GM12878 (cell line): ENCODE results near the gene EFCAB9. TPM values are rescaled to one million over a fixed set of nuclear protein-coding genes. Genes with fewer than 3 reads are reported as not detected.
"Not testable (repeated sequence)": the region's sequence is repeated elsewhere in the genome, so short reads cannot be mapped to it uniquely, and the experiment has no call there.

ENCODE experiments used
- ATAC-seq: fragments of 200-7000 bp; cut with Tn5 transposase; 3 replicates; pipeline ENCODE4 v1.9.1; 2020; ENCODE audit warnings: mild to moderate bottlenecking, moderate library complexity
- BruUV-seq: library from RNA; stranded (reverse); fragments of 400-500 nt; replicated peaks from 2 replicates; lab custom pipeline; 2021; lab: Mats Ljungman, UMichigan
- CTCF ChIA-PET: fragments of 300-600 bp; sonication (Branson Sonifier 250); formaldehyde crosslinking; extraction: SDS; loops from one replicate; lab custom pipeline; 2021; ENCODE audit warnings: inconsistent platforms; lab: Yijun Ruan, JAX
- POLR2A ChIA-PET: fragments of 350-600 bp; formaldehyde crosslinking; extraction: SDS; loops from one replicate; lab custom pipeline; 2021; ENCODE audit warnings: inconsistent platforms; lab: Charles Lee
- RAD21 ChIA-PET: fragments of 300-600 bp; sonication (Branson Sonifier 250); formaldehyde crosslinking; loops from one replicate; lab custom pipeline; 2023; ENCODE audit warnings: antibody characterized with exemption; ENCODE audit not compliant: unreplicated experiment; lab: Charles Lee
- SMC1A ChIA-PET: fragments of 300-600 bp; sonication (Branson Sonifier 250); formaldehyde crosslinking; loops from one replicate; lab custom pipeline; 2023; ENCODE audit not compliant: unreplicated experiment, uncharacterized antibody; lab: Charles Lee
- DNase-seq: peaks from one replicate; pipeline ENCODE4 v3.0.0-alpha.2; 2011; ENCODE audit warnings: low read depth, low spot score
- FAIRE-seq: peaks from 3 replicates; lab custom pipeline; 2011; peaks lifted over from hg19 to GRCh38; lab: Jason Lieb, UNC
- H2AFZ ChIP-seq: 2 replicates; pipeline ENCODE4 v1.6.0; 2011; ENCODE audit warnings: low read depth, low read length, control low read depth; ENCODE audit not compliant: control insufficient read depth
- H3K27ac ChIP-seq: 2 replicates; pipeline ENCODE4 v1.5.1; 2011; ENCODE audit warnings: control low read depth; ENCODE audit not compliant: control insufficient read depth, insufficient read depth
- H3K27me3 ChIP-seq, 2 experiments: replicated peaks in 1 of 2; 2 replicates each; pipeline versions ENCODE4 v1.6.0 to v1.6.1; 2011; ENCODE audit warnings: low read length in 1 of 2; ENCODE audit not compliant: control insufficient read depth in 2 of 2, insufficient read depth in 2 of 2
- H3K36me3 ChIP-seq, 2 experiments: 2 replicates each; pipeline ENCODE4 v1.5.1; 2011; ENCODE audit warnings: low read length in 1 of 2; ENCODE audit not compliant: control insufficient read depth in 2 of 2, insufficient read depth in 2 of 2
- H3K4me1 ChIP-seq: 2 replicates; pipeline ENCODE4 v1.6.1; 2011; ENCODE audit warnings: mild to moderate bottlenecking, low read length, moderate library complexity, mixed read lengths; ENCODE audit not compliant: control insufficient read depth, insufficient read depth
- H3K4me2 ChIP-seq: 2 replicates; pipeline ENCODE4 v1.6.0; 2011; ENCODE audit warnings: control low read depth; ENCODE audit not compliant: control insufficient read depth, insufficient read depth
- H3K4me3 ChIP-seq: fragments of 200-600 bp; sonication (generic); 2 replicates; pipeline ENCODE4 v1.5.1; 2016
- H3K79me2 ChIP-seq: 2 replicates; pipeline ENCODE4 v1.6.0; 2011; ENCODE audit warnings: low read length; ENCODE audit not compliant: control insufficient read depth, insufficient read depth
- H3K9ac ChIP-seq: 2 replicates; pipeline ENCODE4 v1.8.0; 2011; ENCODE audit warnings: low read length, control low read depth, mixed read lengths; ENCODE audit not compliant: control insufficient read depth, insufficient read depth
- H3K9me3 ChIP-seq: replicated peaks from 3 replicates; pipeline ENCODE4 v1.5.1; 2011; ENCODE audit warnings: mild to moderate bottlenecking, low read length; ENCODE audit not compliant: control insufficient read depth, insufficient read depth
- H4K20me1 ChIP-seq: 2 replicates; pipeline ENCODE4 v1.6.0; 2011; ENCODE audit not compliant: control insufficient read depth, insufficient read depth
- GABPA ChIP-seq: IDR thresholded peaks from 2 replicates; pipeline ENCODE4 v1.6.1; 2014; ENCODE audit warnings: antibody characterized with exemption, low read depth, mild to moderate bottlenecking, inconsistent platforms
- MTA2 ChIP-seq: fragments of 450-650 bp; IDR thresholded peaks from 2 replicates; pipeline ENCODE4 v1.6.1; 2016; ENCODE audit warnings: low read depth, mild to moderate bottlenecking, moderate library complexity
- NFYB ChIP-seq: IDR thresholded peaks from 2 replicates; pipeline ENCODE4 v1.6.1; 2011; ENCODE audit warnings: low read depth, mild to moderate bottlenecking, low read length, improper control_type of control experiment, moderate library complexity; ENCODE audit not compliant: insufficient read depth
- RELA ChIP-seq: fragments of 450-650 bp; IDR thresholded peaks from 2 replicates; pipeline ENCODE4 v1.8.0; 2014; ENCODE audit warnings: borderline replicate concordance; ENCODE audit not compliant: partially characterized antibody
- YBX1 ChIP-seq: fragments of 450-650 bp; IDR thresholded peaks from 2 replicates; pipeline ENCODE4 v1.6.1; 2016; ENCODE audit warnings: antibody characterized with exemption
- WGBS: methylation state at CpG from one replicate; pipeline ENCODE4 v1.1.6; 2016; ENCODE audit warnings: low lambda C conversion rate; ENCODE audit not compliant: insufficient replicate concordance, insufficient coverage; ENCODE audit errors: missing lambda C conversion rate; 5-methylcytosine and 5-hydroxymethylcytosine counted together
- in situ Hi-C: fragments of 300-500 bp; cut with MboI; formaldehyde crosslinking; loops from 9 replicates; pipeline ENCODE4 v1.14.3; 2018; ENCODE audit warnings: mixed read lengths
- intact Hi-C: fragments of 100-400 bp; cut with micrococcal nuclease; formaldehyde crosslinking; loops from one replicate; pipeline ENCODE4 v1.14.2; 2022; ENCODE audit not compliant: unreplicated experiment
- polyA plus RNA-seq, 11 experiments: library from polyadenylated mRNA; depleted of rRNA in 4 of 11; unstranded in 6 of 11; stranded (reverse) in 5 of 11; fragments of >200 nt; fragmentation: Nextera tagmentation in 4 of 11; fragmentation: Illumina TruSeq in 1 of 11; extraction: Ambion mirVana in 4 of 11; extraction: Trizol in 1 of 11; gene quantifications; 1 replicate in 1 of 11; 2 replicates in 10 of 11; pipeline versions ENCODE4 v1.2.1 to v1.2.3, GENCODE V29; 2011 to 2016; ENCODE audit warnings: inconsistent platforms in 2 of 11, missing spikeins in 2 of 11, low read depth in 1 of 11
- total RNA-seq, 4 experiments: library from RNA; depleted of rRNA in 3 of 4; stranded (reverse); fragments of >200 nt in 3 of 4; fragmentation: Illumina TruSeq in 1 of 4; extraction: Trizol in 1 of 4; gene quantifications; 2 replicates each; pipeline versions ENCODE4 v1.2.1 to v1.2.3, GENCODE V29; 2013 to 2021
- TF ChIP-seq, protein P1 (sequence below): fragments of 450-650 bp; IDR thresholded peaks from 2 replicates; pipeline ENCODE4 v1.6.1; 2017; ENCODE audit warnings: mild to moderate bottlenecking, moderate library complexity
- TF ChIP-seq, protein P2 (sequence below): fragments of 150-350 bp; IDR thresholded peaks from 2 replicates; pipeline ENCODE4 v1.6.1; 2014; ENCODE audit warnings: mild to moderate bottlenecking, low read depth, low read length

EFCAB9 gene
- total and polyA plus RNA-seq, 10 of the 15 experiments (the other 5 are each of a cell fraction or from before 2014, with no cell fraction given): 0.73 TPM; not detected in 9

DNA sequence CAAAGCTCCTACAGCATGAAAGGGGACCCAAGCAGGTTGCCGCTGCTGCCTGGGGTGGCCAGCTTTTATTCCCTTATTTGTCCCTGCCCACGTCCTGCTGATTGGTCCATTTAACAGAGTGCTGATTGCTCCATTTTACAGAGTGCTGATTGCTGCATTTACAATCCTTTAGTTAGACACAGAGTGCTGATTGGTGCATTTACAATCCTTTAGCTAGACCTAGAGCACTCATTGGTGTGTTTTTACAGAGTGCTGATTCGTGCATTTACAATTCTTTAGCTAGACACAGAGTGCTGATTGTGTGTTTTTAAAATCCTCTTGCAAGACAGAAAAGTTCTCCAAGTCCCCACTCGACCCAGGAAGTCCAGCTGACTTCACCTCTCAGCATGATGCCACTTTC, 3.8 kb downstream of the EFCAB9 start:
- H3K9me3 ChIP-seq, H3K4me2 ChIP-seq, H3K4me3 ChIP-seq, ATAC-seq, H3K27me3 ChIP-seq, DNase-seq, BruUV-seq, in situ Hi-C loops, H4K20me1 ChIP-seq, H3K27ac ChIP-seq, H3K36me3 ChIP-seq, POLR2A ChIA-PET, H3K9ac ChIP-seq, H2AFZ ChIP-seq, H3K4me1 ChIP-seq, H3K79me2 ChIP-seq, FAIRE-seq, intact Hi-C loops: not testable (repeated sequence)
- TF ChIP-seq NFYB: peak; percentile 71
- 49% methylated on average over 4 of the region's 4 CpGs for WGBS
- SMC1A ChIA-PET: interaction anchor here (1.1 kb wide), 1 partner anchor 286 kb away, joined by 3 read pairs; no protein-coding TSS in a partner anchor
- CTCF ChIA-PET: interaction anchor here (0.6 to 2.9 kb wide), 3 partner anchors 8 to 730 kb away, joined by 3 to 14 read pairs (median 3); partner anchors contain the start of gene STK10
- RAD21 ChIA-PET: interaction anchor here (0.9 kb wide), 1 partner anchor 95 kb away, joined by 3 read pairs; no protein-coding TSS in a partner anchor

DNA sequence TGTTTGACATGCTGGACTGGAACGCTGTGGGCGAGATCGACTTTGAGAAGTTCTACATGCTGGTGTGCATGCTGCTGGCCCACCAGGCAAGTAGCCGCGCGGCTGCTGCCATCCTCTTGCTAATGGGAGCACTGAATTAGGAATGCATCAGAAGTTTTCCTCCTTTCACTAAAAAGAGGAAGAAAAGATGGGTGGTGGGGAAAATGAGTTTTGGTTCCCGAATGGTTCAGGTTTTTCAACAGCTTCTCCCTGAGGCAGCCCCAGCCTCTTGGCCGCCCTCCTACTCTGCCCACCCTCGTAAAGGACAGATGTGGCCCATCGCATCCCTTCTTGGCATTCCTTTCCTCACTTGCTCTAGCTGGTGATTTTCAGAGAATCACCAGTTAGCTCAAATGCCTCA, 5.5 kb downstream of the EFCAB9 start:
- Histone ChIP-seq H3K36me3 (no peaks in the 10 kb centered on the region), H3K79me2 (no peaks in the 10 kb centered on the region), H2AFZ (no peak overlapping the region), H3K4me2 (no peak overlapping the region), H3K27ac (no peak overlapping the region), H3K9me3 (no peaks in the 10 kb centered on the region; the same call in 2 of the 3 replicates), H3K9ac (no peak overlapping the region), H3K4me1 (no peaks in the 10 kb centered on the region; the same call in 1 of the 2 replicates), H4K20me1 (no peaks in the 10 kb centered on the region), H3K4me3 (no peak overlapping the region), H3K27me3 (no peaks in the 10 kb centered on the region)
- ChIA-PET SMC1A (interaction anchor here (0.6 kb wide), 2 partner anchors 123 to 387 kb away, joined by 3 read pairs; no protein-coding TSS in a partner anchor), CTCF (interaction anchor here (1.4 to 2.9 kb wide), 2 partner anchors 10 to 93 kb away, joined by 3 to 14 read pairs; partner anchors contain the start of gene STK10), RAD21 (no interaction called here), POLR2A (interaction anchor here (1.1 kb wide), 1 partner anchor 47 kb away, joined by 5 read pairs; no protein-coding TSS in a partner anchor)
- WGBS: 93% methylated on average over 10 of the region's 10 CpGs
- ATAC-seq (no peak), FAIRE-seq (no peak), DNase-seq (no peak)
- no TSS peak for BruUV-seq
- intact Hi-C loops (no loop called here), in situ Hi-C loops (no loop called here)
- TF ChIP-seq, protein P1, sequence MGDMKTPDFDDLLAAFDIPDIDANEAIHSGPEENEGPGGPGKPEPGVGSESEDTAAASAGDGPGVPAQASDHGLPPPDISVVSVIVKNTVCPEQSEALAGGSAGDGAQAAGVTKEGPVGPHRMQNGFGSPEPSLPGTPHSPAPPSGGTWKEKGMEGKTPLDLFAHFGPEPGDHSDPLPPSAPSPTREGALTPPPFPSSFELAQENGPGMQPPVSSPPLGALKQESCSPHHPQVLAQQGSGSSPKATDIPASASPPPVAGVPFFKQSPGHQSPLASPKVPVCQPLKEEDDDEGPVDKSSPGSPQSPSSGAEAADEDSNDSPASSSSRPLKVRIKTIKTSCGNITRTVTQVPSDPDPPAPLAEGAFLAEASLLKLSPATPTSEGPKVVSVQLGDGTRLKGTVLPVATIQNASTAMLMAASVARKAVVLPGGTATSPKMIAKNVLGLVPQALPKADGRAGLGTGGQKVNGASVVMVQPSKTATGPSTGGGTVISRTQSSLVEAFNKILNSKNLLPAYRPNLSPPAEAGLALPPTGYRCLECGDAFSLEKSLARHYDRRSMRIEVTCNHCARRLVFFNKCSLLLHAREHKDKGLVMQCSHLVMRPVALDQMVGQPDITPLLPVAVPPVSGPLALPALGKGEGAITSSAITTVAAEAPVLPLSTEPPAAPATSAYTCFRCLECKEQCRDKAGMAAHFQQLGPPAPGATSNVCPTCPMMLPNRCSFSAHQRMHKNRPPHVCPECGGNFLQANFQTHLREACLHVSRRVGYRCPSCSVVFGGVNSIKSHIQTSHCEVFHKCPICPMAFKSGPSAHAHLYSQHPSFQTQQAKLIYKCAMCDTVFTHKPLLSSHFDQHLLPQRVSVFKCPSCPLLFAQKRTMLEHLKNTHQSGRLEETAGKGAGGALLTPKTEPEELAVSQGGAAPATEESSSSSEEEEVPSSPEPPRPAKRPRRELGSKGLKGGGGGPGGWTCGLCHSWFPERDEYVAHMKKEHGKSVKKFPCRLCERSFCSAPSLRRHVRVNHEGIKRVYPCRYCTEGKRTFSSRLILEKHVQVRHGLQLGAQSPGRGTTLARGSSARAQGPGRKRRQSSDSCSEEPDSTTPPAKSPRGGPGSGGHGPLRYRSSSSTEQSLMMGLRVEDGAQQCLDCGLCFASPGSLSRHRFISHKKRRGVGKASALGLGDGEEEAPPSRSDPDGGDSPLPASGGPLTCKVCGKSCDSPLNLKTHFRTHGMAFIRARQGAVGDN: no peak
- TF ChIP-seq YBX1 (no peak), RELA (no peak), GABPA (no peak), MTA2 (no peak)
- TF ChIP-seq, protein P2, sequence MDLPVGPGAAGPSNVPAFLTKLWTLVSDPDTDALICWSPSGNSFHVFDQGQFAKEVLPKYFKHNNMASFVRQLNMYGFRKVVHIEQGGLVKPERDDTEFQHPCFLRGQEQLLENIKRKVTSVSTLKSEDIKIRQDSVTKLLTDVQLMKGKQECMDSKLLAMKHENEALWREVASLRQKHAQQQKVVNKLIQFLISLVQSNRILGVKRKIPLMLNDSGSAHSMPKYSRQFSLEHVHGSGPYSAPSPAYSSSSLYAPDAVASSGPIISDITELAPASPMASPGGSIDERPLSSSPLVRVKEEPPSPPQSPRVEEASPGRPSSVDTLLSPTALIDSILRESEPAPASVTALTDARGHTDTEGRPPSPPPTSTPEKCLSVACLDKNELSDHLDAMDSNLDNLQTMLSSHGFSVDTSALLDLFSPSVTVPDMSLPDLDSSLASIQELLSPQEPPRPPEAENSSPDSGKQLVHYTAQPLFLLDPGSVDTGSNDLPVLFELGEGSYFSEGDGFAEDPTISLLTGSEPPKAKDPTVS: no peak
